ENCODE results near the gene TEAD1.

- no peak for TF ChIP-seq POLR2A (IDR thresholded peaks at IDR 0.05)
- TF ChIP-seq CTCF (IDR thresholded peaks at IDR 0.05), result no peak
Measured at GRCh38 chr11:12737024-12737423, 62.8 kb downstream of the TEAD1 start.
